Ovary (tissue), 9 donors: ENCODE results near the gene SMTNL2. TPM values are rescaled to one million over a fixed set of nuclear protein-coding genes. Genes with fewer than 3 reads are reported as not detected.
"Not testable (repeated sequence)": the region's sequence is repeated elsewhere in the genome, so short reads cannot be mapped to it uniquely, and the experiment has no call there.

Experiments used
- DNase-seq, 5 donors: peaks; one replicate each; pipeline ENCODE4 v3.0.0-alpha.2; 2019 to 2020
- H3K27ac ChIP-seq, 2 donors: fragments of 200-600 bp; one replicate each; pipeline versions ENCODE4 v1.5.1 to v1.8.0; 2019 to 2022
- H3K27me3 ChIP-seq: fragments of 200-600 bp; one replicate; pipeline ENCODE4 v1.8.0; 2022
- H3K36me3 ChIP-seq: fragments of 200-600 bp; sonication (generic); one replicate; pipeline ENCODE4 v1.5.1; 2019
- H3K4me1 ChIP-seq: one replicate; pipeline ENCODE4 v1.8.1; 2013; ENCODE audit warnings: mild to moderate bottlenecking, moderate library complexity; ENCODE audit not compliant: insufficient read depth
- H3K4me3 ChIP-seq: fragments of 200-600 bp; sonication (generic); one replicate; pipeline ENCODE4 v1.5.1; 2017
- H3K9me3 ChIP-seq, 2 donors: fragments of 200-600 bp in 1 of 2; sonication (generic) in 1 of 2; one replicate each; pipeline versions ENCODE4 v1.5.1 to v1.8.1; 2013 to 2019; ENCODE audit warnings: mild to moderate bottlenecking in 1 of 2, moderate library complexity in 1 of 2
- CTCF ChIP-seq, 3 donors: fragments of 450-650 bp in 2 of 3; fragments of 200-600 bp in 1 of 3; IDR thresholded peaks; one replicate each; pipeline versions ENCODE4 v1.5.1 to v1.8.0; 2016 to 2022; ENCODE audit warnings: antibody characterized with exemption in 3 of 3, mild to moderate bottlenecking in 1 of 3
- EP300 ChIP-seq: sonication (generic); formaldehyde crosslinking; IDR thresholded peaks from one replicate; pipeline ENCODE4 v1.6.1; 2017; ENCODE audit warnings: antibody characterized with exemption
- POLR2A ChIP-seq: fragments of 450-650 bp; IDR thresholded peaks from one replicate; pipeline ENCODE4 v1.6.1; 2017; ENCODE audit warnings: antibody characterized with exemption, mild to moderate bottlenecking, moderate library complexity
- WGBS, 3 donors: extraction: QIAGEN DNeasy Blood & Tissue Kit in 1 of 3; methylation state at CpG; one replicate each; pipeline versions ENCODE4 v1.1.5 to v1.1.7; 2013 to 2017; 5-methylcytosine and 5-hydroxymethylcytosine counted together
- intact Hi-C, 4 donors: fragments of 100-400 bp; cut with DNase I; formaldehyde crosslinking; loops; one replicate each; pipeline versions ENCODE4 v1.11.0 to v1.15.1; 2022 to 2023
- polyA plus RNA-seq, 2 donors: library from polyadenylated mRNA; stranded (reverse); fragments of 200-250 nt in 1 of 2; fragments of 350-450 nt in 1 of 2; fragmentation: Illumina TruSeq in 1 of 2; extraction: RNeasy Lipid Tissue Mini Kit (QIAGEN cat#74804) in 1 of 2; gene quantifications; one replicate each; pipeline ENCODE4 v1.2.3, GENCODE V29; 2013 to 2014
- total RNA-seq, 7 donors: library from RNA; depleted of rRNA in 2 of 7; stranded (reverse); fragments of >200 nt in 2 of 7; fragmentation: NEBNext Ultra II Directional in 3 of 7; extraction: Animal tissue kit (Norgen Biotek cat#: 25700) in 3 of 7; gene quantifications; one replicate each; pipeline versions ENCODE4 v1.1.0 to v1.2.4, GENCODE V29; 2016 to 2023
- donor health status: DM: no; HTN: no; CAD: no; lungs with moderate emphysema.
- donor health status: DM: no; HTN: no; CAD: no.
- donor health status: Bipolar disorder and iron deficiency.
- donor health status: DM: yes; HTN: yes; CAD: no.
- donor health status: DM: no; HTN: no; CAD: no.
- donor health status: DM: yes; HTN: yes; CAD: no.

Gene SMTNL2
- total and polyA plus RNA-seq, 9 donors: 3.7 to 34.3 (median 15.1) TPM

GRCh38 chr17:4587195-4587594, 2.9 kb downstream of the SMTNL2 start:
- no peak overlapping the region for H3K27ac ChIP-seq
- no peaks in the 10 kb centered on the region for H3K9me3 ChIP-seq
- intact Hi-C loops: no loop called here
- 93 to 94% (median 93%) methylated on average over 7 of the region's 7 CpGs for WGBS, 3 donors
- TF ChIP-seq EP300 (no peak), CTCF (IDR thresholded peaks at IDR 0.05) (no peak)
- no peaks in the 10 kb centered on the region for H3K27me3 ChIP-seq
- peaks cover 9% of the 10 kb centered on the region for H3K4me1 ChIP-seq
- no peaks in the 10 kb centered on the region for H3K36me3 ChIP-seq
- no peak for DNase-seq
- H3K4me3 ChIP-seq: no peak overlapping the region

DNA sequence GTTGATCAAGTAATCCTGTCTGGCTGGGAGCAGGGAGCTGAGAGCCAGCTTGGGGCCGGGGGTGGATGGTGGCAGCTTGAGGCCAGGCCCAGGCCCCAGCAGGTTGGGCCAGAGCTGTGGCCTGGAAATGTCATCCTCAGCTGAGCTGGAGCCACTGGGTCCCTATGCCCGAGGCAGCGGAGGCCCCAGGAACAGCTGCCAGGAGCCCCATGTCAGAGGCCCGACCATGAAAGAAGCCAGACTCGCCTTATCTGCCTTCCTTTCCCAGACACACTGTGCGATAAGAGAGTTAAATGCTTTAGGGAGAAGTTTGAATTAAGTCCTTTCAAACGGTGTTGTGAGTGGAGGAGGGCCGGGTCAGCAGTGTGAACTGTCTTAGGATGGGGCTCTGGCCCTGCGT, 3.5 kb downstream of the SMTNL2 start:
- DNase-seq: peak in 1 of 5 donors; percentile 13
- Histone ChIP-seq H3K36me3 (no peaks in the 10 kb centered on the region), H3K9me3 (no peaks in the 10 kb centered on the region), H3K4me1 (peaks cover 9% of the 10 kb centered on the region), H3K27ac (peak overlapping the region in 1 of 2 donors; percentile 15), H3K4me3 (no peak overlapping the region), H3K27me3 (no peaks in the 10 kb centered on the region)
- intact Hi-C loops: no loop called here
- TF ChIP-seq CTCF (IDR thresholded peaks at IDR 0.05) (no peak), POLR2A (no peak), EP300 (no peak)
- WGBS, 3 donors: 57 to 67% (median 63%) methylated on average over 9 of the region's 9 CpGs

- Histone ChIP-seq H3K4me1 (peaks cover 9% of the 10 kb centered on the region), H3K27ac (no peak overlapping the region), H3K27me3 (no peaks in the 10 kb centered on the region), H3K9me3 (no peaks in the 10 kb centered on the region), H3K4me3 (no peak overlapping the region), H3K36me3 (no peaks in the 10 kb centered on the region)
- WGBS, 3 donors: 86 to 91% (median 87%) methylated on average over 11 of the region's 11 CpGs
- DNase-seq: no peak
- TF ChIP-seq EP300: no peak
- no peak for TF ChIP-seq POLR2A
- no peak for TF ChIP-seq CTCF (IDR thresholded peaks at IDR 0.05)
- intact Hi-C loops: no loop called here
Measured at GRCh38 chr17:4588391-4588790, 4.1 kb downstream of the SMTNL2 start.

- Histone ChIP-seq H3K9me3 (no peaks in the 10 kb centered on the region), H3K4me1 (peaks cover 5% of the 10 kb centered on the region), H3K27ac (no peak overlapping the region), H3K36me3 (no peaks in the 10 kb centered on the region), H3K4me3 (no peak overlapping the region), H3K27me3 (no peaks in the 10 kb centered on the region)
- TF ChIP-seq POLR2A (no peak), EP300 (no peak), CTCF (IDR thresholded peaks at IDR 0.05) (no peak)
- intact Hi-C loops: no loop called here
- WGBS, 3 donors: 80 to 90% (median 85%) methylated on average over 22 of the region's 22 CpGs
- no peak for DNase-seq
Measured at GRCh38 chr17:4588898-4589625, 4.7 kb downstream of the SMTNL2 start.

- H3K4me3 ChIP-seq, DNase-seq, H3K36me3 ChIP-seq, H3K4me1 ChIP-seq, H3K9me3 ChIP-seq, H3K27ac ChIP-seq, H3K27me3 ChIP-seq, intact Hi-C loops: not testable (repeated sequence)
- 71 to 79% (median 77%) methylated on average over 11 of the region's 11 CpGs for WGBS, 3 donors
Measured at GRCh38 chr17:4590042-4590441, 5.7 kb downstream of the SMTNL2 start.
